ENCODE measurements around the gene TRPV4. TPM values are rescaled to one million over a fixed set of nuclear protein-coding genes. Genes with fewer than 3 reads are reported as not detected.

The TRPV4 gene
- total RNA-seq, 1 donor from 2014 or later = 0.35 TPM

GRCh38 chr12:109760031-109760929 lies 72.9 kb downstream of the TRPV4 start:
- peak; percentile 77 for DNase-seq
- peak; percentile 88 for ATAC-seq (ENCODE audit: poor library complexity)
- intact Hi-C loops (cut with DNase I) = no loop called here

GRCh38 chr12:109759595-109759994 lies 73.6 kb downstream of the TRPV4 start:
- DNase-seq (no peak), ATAC-seq (ENCODE audit: poor library complexity) (peak; percentile 71)
- intact Hi-C loops (cut with DNase I) = no loop called here

GRCh38 chr12:109758426-109759420 lies 74.5 kb downstream of the TRPV4 start:
- ATAC-seq (ENCODE audit: poor library complexity) (no peak), DNase-seq (no peak)
- intact Hi-C loops (cut with DNase I) = no loop called here

- intact Hi-C loops (cut with DNase I) = no loop called here
- ATAC-seq (ENCODE audit: poor library complexity) (no peak), DNase-seq (no peak)
These were observed 75.4 kb downstream of the TRPV4 start for GRCh38 chr12:109757671-109758265.

- intact Hi-C loops (cut with DNase I) = no loop called here
- DNase-seq (no peak), ATAC-seq (ENCODE audit: poor library complexity) (no peak)
These were observed 76.7 kb downstream of the TRPV4 start for GRCh38 chr12:109756457-109756856.

- DNase-seq (no peak), ATAC-seq (ENCODE audit: poor library complexity) (no peak)
- intact Hi-C loops (cut with DNase I) = no loop called here
These were observed 79.2 kb downstream of the TRPV4 start for GRCh38 chr12:109753959-109754358.

- intact Hi-C loops (cut with DNase I) = no loop called here
- no peak for ATAC-seq (ENCODE audit: poor library complexity)
- DNase-seq = peak; percentile 15
These were observed 80.2 kb downstream of the TRPV4 start for GRCh38 chr12:109753054-109753401.

GRCh38 chr12:109752117-109753053 lies 80.8 kb downstream of the TRPV4 start:
- DNase-seq = peak; percentile 3
- no peak for ATAC-seq (ENCODE audit: poor library complexity)
- intact Hi-C loops (cut with DNase I) = no loop called here

- ATAC-seq (ENCODE audit: poor library complexity) (no peak), DNase-seq (peak; percentile 2)
- intact Hi-C loops (cut with DNase I) = no loop called here
These were observed 87.9 kb downstream of the TRPV4 start for GRCh38 chr12:109744986-109745942.

- intact Hi-C loops (cut with DNase I) = no loop called here
- ATAC-seq (ENCODE audit: poor library complexity) (no peak), DNase-seq (peak; percentile 20)
These were observed 89.2 kb downstream of the TRPV4 start for GRCh38 chr12:109744026-109744425.

GRCh38 chr12:109743076-109743910 lies 89.9 kb downstream of the TRPV4 start:
- DNase-seq = peak; percentile 35
- no peak for ATAC-seq (ENCODE audit: poor library complexity)
- intact Hi-C loops (cut with DNase I) = no loop called here

GRCh38 chr12:109741970-109742703 lies 91.1 kb downstream of the TRPV4 start:
- DNase-seq = peak; percentile 0
- intact Hi-C loops (cut with DNase I) = no loop called here
- ATAC-seq (ENCODE audit: poor library complexity) = no peak

GRCh38 chr12:109741286-109741969 lies 91.8 kb downstream of the TRPV4 start:
- ATAC-seq (ENCODE audit: poor library complexity) = no peak
- intact Hi-C loops (cut with DNase I) = no loop called here

GRCh38 chr12:109740694-109741245 lies 92.4 kb downstream of the TRPV4 start:
- intact Hi-C loops (cut with DNase I) = no loop called here
- ATAC-seq (ENCODE audit: poor library complexity) (no peak), DNase-seq (peak; percentile 9)

More at GRCh38 chr12:109741286-109741969, 91.8 kb downstream of the TRPV4 start:
- peak; percentile 8 for DNase-seq

Data from Right ventricle myocardium superior (tissue), 1 donor.